Measurements from ENCODE around the gene CPD. TPM values are rescaled to one million over a fixed set of nuclear protein-coding genes. Genes with fewer than 3 reads are reported as not detected.

CPD gene
- total RNA-seq, 4 donors from 2014 or later, result 20.8 to 32.4 (median 28.0) TPM

DNA sequence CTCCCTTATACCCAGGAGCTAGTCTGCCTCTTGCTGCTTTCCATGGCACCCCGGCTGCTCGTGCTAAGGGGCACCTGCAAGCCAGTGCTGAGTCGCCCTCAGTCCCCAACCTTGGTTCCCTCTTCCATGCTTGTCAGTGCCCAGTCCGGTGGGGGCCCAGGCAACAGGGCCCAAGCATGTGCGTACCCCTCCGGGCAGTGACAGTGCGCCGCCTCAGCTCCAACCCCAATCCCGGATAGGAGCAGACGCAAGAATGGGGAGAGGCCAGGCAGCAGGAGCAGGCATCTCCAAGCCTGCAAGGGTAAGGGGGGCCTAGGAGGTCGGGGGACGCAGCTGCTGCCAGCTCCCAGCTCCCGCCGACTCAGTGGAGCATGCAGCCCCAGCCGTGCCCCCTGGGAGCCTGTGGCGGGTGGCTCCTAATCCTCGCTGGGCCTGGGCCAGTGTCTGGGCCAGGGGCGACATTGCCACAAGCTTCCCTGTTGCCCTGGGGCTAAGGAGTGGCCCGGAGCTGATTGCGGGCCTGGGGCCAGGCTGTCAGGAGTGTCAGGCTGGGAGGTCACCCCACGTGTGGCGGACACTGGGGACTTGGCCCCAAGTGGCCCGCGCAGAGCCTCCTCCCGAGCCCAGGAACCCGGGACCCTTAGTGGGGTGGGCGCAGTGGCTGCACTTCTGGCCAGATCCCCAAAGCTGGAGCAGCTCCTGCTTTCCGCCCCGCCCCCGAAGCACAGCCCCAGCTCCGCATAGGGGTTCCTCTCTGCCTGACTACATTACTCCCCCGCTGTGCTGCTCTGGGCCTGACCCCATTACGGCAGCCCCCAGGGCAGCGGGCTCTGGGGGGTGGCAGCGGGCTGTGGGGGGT, 9.8 kb downstream of the CPD start:
- intact Hi-C loops (cut with DNase I; ENCODE audit: low total_unique reads), result no loop called here
- H3K4me3 ChIP-seq, result no peak overlapping the region

DNA sequence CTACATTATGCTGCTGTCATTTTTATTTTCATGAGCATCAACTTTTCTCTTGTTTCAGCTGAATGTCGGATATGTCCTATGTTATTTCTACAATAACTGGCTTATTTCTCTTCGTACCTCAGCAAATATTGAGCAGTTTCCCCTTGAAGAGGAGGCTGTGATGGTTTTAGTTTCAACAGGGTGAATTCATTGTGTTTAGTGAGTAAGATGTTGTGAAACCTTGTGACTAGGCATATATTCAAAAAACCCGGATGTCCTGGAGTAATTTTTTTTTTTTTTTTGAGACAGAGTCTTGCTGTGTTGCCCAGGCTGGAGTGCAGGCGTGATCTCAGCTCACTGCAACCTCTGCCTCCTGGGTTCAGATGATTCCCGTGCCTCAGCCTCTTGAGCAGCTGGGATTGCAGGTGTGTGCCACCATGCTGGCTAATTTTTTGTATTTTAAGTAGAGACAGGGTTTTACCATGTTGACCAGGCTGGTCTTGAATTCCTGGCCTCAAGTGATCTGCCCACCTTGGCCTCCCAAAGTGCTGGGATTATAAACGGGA, 11.1 kb downstream of the CPD start:
- in situ Hi-C loops (cut with MboI; ENCODE audit: low sequenced_read_pairs in 4 of 4), result no loop called here
- TF ChIP-seq, protein P1, sequence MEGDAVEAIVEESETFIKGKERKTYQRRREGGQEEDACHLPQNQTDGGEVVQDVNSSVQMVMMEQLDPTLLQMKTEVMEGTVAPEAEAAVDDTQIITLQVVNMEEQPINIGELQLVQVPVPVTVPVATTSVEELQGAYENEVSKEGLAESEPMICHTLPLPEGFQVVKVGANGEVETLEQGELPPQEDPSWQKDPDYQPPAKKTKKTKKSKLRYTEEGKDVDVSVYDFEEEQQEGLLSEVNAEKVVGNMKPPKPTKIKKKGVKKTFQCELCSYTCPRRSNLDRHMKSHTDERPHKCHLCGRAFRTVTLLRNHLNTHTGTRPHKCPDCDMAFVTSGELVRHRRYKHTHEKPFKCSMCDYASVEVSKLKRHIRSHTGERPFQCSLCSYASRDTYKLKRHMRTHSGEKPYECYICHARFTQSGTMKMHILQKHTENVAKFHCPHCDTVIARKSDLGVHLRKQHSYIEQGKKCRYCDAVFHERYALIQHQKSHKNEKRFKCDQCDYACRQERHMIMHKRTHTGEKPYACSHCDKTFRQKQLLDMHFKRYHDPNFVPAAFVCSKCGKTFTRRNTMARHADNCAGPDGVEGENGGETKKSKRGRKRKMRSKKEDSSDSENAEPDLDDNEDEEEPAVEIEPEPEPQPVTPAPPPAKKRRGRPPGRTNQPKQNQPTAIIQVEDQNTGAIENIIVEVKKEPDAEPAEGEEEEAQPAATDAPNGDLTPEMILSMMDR (IDR thresholded peaks at IDR 0.05 in 4 of 5, conservative IDR thresholded peaks at IDR 0.05 in 1 of 5), result no peak
- no peak for TF ChIP-seq POLR2A (IDR thresholded peaks at IDR 0.05)
- Histone ChIP-seq H3K4me3 (no peak overlapping the region), H3K36me3 (peaks cover 0 to 40% of the 10 kb centered on the region in 2 donors), H3K9me3 (no peaks in the 10 kb centered on the region), H3K4me1 (peaks cover 5 to 13% of the 10 kb centered on the region in 2 donors), H3K27ac (no peak overlapping the region), H3K27me3 (no peaks in the 10 kb centered on the region)
- ATAC-seq (no peak), DNase-seq (no peak)
- intact Hi-C loops (cut with DNase I; ENCODE audit: low total_unique reads), result no loop called here

More for the DNA sequence above, 9.8 kb downstream of the CPD start:
- no peak for DNase-seq
- no peak for ATAC-seq
- Histone ChIP-seq H3K9me3 (no peaks in the 10 kb centered on the region), H3K4me1 (peaks cover 0 to 12% of the 10 kb centered on the region in 2 donors), H3K27me3 (no peaks in the 10 kb centered on the region), H3K36me3 (peaks cover 0 to 40% of the 10 kb centered on the region in 2 donors), H3K27ac (no peak overlapping the region)
- in situ Hi-C loops (cut with MboI; ENCODE audit: low sequenced_read_pairs in 4 of 4), result no loop called here
- TF ChIP-seq, protein P1 (IDR thresholded peaks at IDR 0.05 in 4 of 5, conservative IDR thresholded peaks at IDR 0.05 in 1 of 5), result no peak
- no peak for TF ChIP-seq POLR2A (IDR thresholded peaks at IDR 0.05)

DNA sequence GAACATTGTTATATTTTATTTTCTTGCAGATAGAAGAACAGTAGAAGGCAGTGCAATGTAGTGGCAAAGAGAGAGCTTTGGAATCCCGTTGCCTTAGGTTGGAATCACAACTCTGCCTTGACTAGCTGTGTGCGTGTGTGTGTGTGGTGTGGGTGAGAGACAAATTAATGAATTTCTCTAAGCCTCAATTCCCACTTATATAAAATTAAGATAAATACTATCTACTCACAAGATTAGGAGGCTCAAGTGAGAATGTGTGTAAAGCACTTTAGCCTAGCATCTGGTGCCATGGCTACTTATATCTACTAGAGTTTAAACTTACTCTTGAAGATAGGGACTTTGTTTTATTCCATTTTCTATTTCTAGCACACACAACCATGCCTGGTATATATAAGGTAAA, 12.8 kb downstream of the CPD start:
- ATAC-seq, result no peak
- Histone ChIP-seq H3K27ac (no peak overlapping the region), H3K9me3 (no peaks in the 10 kb centered on the region), H3K4me3 (no peak overlapping the region), H3K36me3 (peaks cover 0 to 27% of the 10 kb centered on the region in 2 donors), H3K27me3 (no peaks in the 10 kb centered on the region), H3K4me1 (peaks cover 12 to 24% of the 10 kb centered on the region in 2 donors)
- DNase-seq, result no peak
- in situ Hi-C loops (cut with MboI; ENCODE audit: low sequenced_read_pairs in 4 of 4) (no loop called here), intact Hi-C loops (cut with DNase I; ENCODE audit: low total_unique reads) (no loop called here)
- TF ChIP-seq POLR2A (IDR thresholded peaks at IDR 0.05), result no peak
- TF ChIP-seq, protein P1 (IDR thresholded peaks at IDR 0.05 in 4 of 5, conservative IDR thresholded peaks at IDR 0.05 in 1 of 5), result no peak

DNA sequence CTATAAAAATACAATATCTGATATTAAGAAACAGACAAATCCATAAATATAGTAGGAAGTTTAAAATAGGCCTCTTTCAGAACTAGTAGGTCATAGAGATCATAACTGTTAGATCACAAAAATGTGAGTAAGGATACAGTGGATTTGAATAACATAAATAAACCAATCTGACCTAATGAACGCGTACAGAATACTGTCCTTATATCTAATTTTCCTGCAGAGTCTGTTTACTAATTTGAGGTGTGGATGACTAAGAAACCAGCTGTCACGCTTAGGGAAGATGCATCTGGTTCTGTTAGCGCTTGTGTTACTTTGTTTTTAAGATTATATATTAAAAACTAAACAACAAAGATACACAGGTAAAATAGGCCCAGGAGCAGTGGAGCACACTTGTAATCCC, 14.8 kb downstream of the CPD start:
- in situ Hi-C loops (cut with MboI; ENCODE audit: low sequenced_read_pairs in 4 of 4), result no loop called here
- no peaks in the 10 kb centered on the region for H3K27me3 ChIP-seq
- ATAC-seq, result no peak
- TF ChIP-seq POLR2A (IDR thresholded peaks at IDR 0.05), result no peak
- TF ChIP-seq, protein P1 (IDR thresholded peaks at IDR 0.05 in 4 of 5, conservative IDR thresholded peaks at IDR 0.05 in 1 of 5), result no peak
- H3K36me3 ChIP-seq, result peaks cover 0 to 12% of the 10 kb centered on the region in 2 donors
- no peak overlapping the region for H3K27ac ChIP-seq
- H3K4me3 ChIP-seq, result no peak overlapping the region
- H3K4me1 ChIP-seq, result peaks cover 12 to 24% of the 10 kb centered on the region in 2 donors
- intact Hi-C loops (cut with DNase I; ENCODE audit: low total_unique reads), result no loop called here
- no peaks in the 10 kb centered on the region for H3K9me3 ChIP-seq
- DNase-seq, result no peak

Measured in gastrocnemius medialis (tissue), 4 donors.